Epithelial cell of proximal tubule (primary cell): ENCODE data around the gene PRADC1. TPM values are rescaled to one million over a fixed set of nuclear protein-coding genes. Genes with fewer than 3 reads are reported as not detected.

Experiments used
- DNase-seq: peaks from one replicate; pipeline ENCODE4 v3.0.0-alpha.2; 2011; ENCODE audit warnings: low read depth
- H3K4me3 ChIP-seq: 2 replicates; pipeline ENCODE4 v1.5.1; 2011; ENCODE audit warnings: low read depth, mild to moderate bottlenecking, low read length
- CTCF ChIP-seq: conservative IDR thresholded peaks from 2 replicates; pipeline ENCODE4 v1.5.1; 2012; ENCODE audit warnings: low read depth, mild to moderate bottlenecking, low read length
- total RNA-seq: library from RNA; depleted of rRNA; stranded (reverse); fragments of >200 nt; gene quantifications from 2 replicates; pipeline ENCODE4 v1.2.3, GENCODE V29; 2015

PRADC1 gene
- total RNA-seq, 1 donor from 2014 or later, result 5.0 TPM

GRCh38 chr2:73235315-73236028, 2.4 kb upstream of the PRADC1 start:
- H3K4me3 ChIP-seq, result peak overlapping the region; percentile 88
- DNase-seq, result no peak

GRCh38 chr2:73233932-73234832, 1.1 kb upstream of the PRADC1 start, which contains the start of gene CCT7:
CCT7 (plus strand) TSS chr2:73234308; CDS start chr2:73234379, 71 bp downstream.
- peak; percentile 41 for DNase-seq
- peak within 1 kb of the TSS; percentile 88 for H3K4me3 ChIP-seq
- TF ChIP-seq CTCF, result no peak

More at GRCh38 chr2:73235315-73236028, 2.4 kb upstream of the PRADC1 start:
- TF ChIP-seq CTCF, result no peak

- DNase-seq, result no peak
- peak overlapping the region; percentile 88 for H3K4me3 ChIP-seq
- no peak for TF ChIP-seq CTCF
These were observed 461 bp downstream of the PRADC1 start for GRCh38 chr2:73232403-73233153.

GRCh38 chr2:73228631-73229030, 4.4 kb downstream of the PRADC1 start:
- TF ChIP-seq CTCF, result no peak
- DNase-seq, result no peak
- H3K4me3 ChIP-seq, result no peak overlapping the region

- no peak for DNase-seq
- no peak for TF ChIP-seq CTCF
- H3K4me3 ChIP-seq, result no peak overlapping the region
These were observed 6.0 kb downstream of the PRADC1 start for GRCh38 chr2:73227086-73227485.

GRCh38 chr2:73225513-73226360, 7.3 kb downstream of the PRADC1 start:
- TF ChIP-seq CTCF, result no peak
- no peak overlapping the region for H3K4me3 ChIP-seq
- DNase-seq, result no peak
